ENCODE results near the gene TNFRSF14.

The TNFRSF14 gene

DNA sequence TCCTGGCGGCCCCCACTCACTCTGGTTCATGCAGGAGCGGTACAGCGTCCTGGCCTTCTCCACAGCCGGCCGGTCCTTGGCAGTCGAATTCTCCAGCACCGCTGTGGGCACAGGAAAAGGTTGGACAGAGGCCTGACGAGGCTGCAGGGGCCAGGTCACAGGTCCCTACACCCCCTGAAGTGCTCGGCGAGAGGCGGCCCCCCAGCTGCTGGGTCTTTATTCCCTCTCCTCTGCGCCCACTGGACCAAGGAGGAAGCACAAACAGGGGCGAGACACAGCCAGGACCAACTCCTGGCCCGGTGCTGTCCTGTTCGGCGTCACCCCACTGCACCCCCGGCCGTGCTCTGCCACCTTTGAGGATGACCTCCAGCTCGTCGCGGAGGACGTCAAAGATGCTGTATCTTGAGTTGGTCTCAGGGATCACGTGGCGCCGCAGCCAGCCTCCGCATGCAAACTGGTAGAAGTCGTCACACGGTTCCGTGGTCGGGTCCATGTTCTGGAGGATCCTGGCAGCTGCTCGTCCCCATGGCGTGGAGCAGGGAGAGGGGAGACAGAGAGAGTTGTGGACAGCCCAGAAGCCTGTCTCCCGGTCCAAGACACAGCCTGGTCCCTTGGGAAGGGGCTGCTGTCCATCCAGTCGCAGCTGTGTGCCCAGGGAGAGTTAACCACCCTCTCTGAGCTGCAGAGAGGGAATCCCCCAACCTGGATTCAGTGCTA, 53.3 kb downstream of the TNFRSF14 start:
- H3K4me3 ChIP-seq (ENCODE audit: control insufficient read depth, low read depth, low read length), result no peak overlapping the region
- TF ChIP-seq, protein P1, sequence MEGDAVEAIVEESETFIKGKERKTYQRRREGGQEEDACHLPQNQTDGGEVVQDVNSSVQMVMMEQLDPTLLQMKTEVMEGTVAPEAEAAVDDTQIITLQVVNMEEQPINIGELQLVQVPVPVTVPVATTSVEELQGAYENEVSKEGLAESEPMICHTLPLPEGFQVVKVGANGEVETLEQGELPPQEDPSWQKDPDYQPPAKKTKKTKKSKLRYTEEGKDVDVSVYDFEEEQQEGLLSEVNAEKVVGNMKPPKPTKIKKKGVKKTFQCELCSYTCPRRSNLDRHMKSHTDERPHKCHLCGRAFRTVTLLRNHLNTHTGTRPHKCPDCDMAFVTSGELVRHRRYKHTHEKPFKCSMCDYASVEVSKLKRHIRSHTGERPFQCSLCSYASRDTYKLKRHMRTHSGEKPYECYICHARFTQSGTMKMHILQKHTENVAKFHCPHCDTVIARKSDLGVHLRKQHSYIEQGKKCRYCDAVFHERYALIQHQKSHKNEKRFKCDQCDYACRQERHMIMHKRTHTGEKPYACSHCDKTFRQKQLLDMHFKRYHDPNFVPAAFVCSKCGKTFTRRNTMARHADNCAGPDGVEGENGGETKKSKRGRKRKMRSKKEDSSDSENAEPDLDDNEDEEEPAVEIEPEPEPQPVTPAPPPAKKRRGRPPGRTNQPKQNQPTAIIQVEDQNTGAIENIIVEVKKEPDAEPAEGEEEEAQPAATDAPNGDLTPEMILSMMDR (conservative IDR thresholded peaks at IDR 0.05; ENCODE audit: control insufficient read depth, insufficient read depth, low read depth, low read length), result no peak
- no peak for DNase-seq (ENCODE audit: low read depth)

- DNase-seq (ENCODE audit: low read depth), result no peak
- TF ChIP-seq, protein P1 (conservative IDR thresholded peaks at IDR 0.05; ENCODE audit: control insufficient read depth, insufficient read depth, low read depth, low read length), result no peak
- no peak overlapping the region for H3K4me3 ChIP-seq (ENCODE audit: control insufficient read depth, low read depth, low read length)
Observed at GRCh38 chr1:2610036-2610959, 54.1 kb downstream of the TNFRSF14 start.

DNA sequence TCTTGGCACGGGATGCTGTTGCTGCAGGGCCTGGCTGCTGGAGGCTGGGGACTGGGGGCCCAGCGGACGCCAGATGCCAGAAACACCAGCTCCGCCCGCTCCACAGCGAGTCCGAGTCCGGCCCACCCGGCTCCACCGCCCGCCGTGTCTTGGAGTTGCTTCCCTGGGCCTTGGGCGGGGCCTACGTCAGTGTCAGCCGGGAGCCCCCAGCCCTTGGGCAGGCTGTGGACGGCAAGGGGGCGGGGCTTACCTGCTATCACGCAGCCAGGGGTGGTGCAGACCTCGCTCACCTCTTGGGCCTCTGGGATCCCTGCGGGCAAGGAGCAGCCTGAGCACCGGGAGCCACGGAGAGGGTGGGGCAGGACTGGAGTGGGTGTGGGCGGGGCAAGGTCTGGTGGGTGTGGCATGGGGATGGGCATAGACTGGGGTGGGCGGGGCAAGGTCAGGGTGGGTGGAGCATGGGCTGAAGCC, 54.9 kb downstream of the TNFRSF14 start:
- TF ChIP-seq, protein P1 (conservative IDR thresholded peaks at IDR 0.05; ENCODE audit: control insufficient read depth, insufficient read depth, low read depth, low read length), result no peak
- no peak overlapping the region for H3K4me3 ChIP-seq (ENCODE audit: control insufficient read depth, low read depth, low read length)
- no peak for DNase-seq (ENCODE audit: low read depth)

DNA sequence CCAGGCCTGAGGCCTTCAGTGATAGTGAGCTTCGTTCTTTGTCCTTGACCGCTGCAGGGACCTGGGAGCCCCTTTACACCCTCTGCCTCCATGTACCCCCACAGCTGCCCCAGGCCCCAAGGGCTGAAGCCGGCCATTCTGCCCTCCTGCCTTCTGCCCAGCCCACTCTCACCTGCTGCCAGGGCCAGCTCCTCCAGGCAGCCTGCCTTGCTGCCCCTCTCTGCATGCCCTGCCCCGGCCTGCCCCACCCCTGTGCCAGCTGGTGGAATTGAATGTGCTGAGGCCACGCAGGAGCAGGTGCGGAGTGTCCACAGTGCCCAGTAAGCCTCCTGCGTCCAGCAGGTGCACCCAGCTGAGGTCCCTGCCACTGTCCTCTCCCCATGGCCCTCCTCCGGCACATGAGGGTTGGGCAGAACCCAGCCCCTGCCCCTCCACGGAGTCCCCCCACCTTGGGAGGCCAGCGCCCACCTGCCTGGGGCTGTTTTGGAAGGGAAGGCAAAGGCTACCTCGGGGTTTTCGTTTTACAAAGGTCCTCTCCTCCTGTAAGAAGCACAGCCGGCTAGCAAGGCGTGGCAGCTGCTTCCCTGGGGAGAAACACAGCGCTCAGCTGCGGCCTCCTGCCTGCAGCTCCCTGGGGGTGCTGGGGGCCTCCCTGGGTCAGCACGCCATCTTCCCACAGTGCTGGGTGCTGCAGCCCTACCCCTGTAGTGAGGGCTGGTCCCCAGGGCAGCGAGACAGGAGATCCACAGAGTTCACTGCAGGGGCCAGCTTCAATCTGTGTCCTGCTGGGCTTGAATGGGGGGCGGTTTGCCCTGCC, 55.7 kb downstream of the TNFRSF14 start:
- TF ChIP-seq, protein P1 (conservative IDR thresholded peaks at IDR 0.05; ENCODE audit: control insufficient read depth, insufficient read depth, low read depth, low read length), result no peak
- H3K4me3 ChIP-seq (ENCODE audit: control insufficient read depth, low read depth, low read length), result no peak overlapping the region
- DNase-seq (ENCODE audit: low read depth), result no peak

DNA sequence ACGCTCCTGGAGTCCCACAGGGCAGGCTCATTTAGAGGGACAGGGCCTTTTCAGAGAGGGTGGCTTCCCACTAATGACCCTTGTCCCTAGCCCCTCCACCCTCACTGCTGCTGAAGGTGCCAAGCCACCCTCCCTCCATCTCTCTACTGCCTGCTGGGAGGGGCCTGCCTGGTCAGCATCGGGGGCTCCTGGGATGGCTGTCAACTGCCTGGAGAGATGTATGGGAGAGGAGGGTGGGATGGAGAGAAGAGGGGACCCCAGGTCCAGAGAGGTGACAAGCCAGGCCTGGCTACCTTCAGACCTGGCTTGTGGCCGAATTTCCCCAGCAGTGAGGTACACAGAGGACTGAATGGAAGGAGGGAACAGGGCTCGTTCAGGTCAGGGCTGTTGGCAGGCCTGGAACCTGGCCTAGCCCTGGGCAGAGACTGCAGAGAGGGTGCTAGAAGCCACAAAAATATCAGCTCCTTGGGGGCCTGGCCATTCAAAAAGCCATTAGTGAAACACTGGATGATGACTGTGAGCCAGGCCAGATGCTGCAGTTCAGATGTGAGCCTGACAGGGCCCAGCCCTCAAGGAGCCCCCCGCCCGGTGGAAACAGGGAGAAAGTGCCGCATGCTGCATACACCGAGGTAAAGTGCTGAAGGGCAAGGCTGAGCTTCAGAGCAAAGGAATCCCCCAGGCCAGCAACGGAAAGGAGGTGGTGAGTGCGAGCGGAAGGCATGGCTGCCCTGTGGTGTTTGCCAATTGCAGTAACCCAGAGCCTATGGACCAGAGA, 56.6 kb downstream of the TNFRSF14 start:
- TF ChIP-seq, protein P1 (conservative IDR thresholded peaks at IDR 0.05; ENCODE audit: control insufficient read depth, insufficient read depth, low read depth, low read length), result no peak
- H3K4me3 ChIP-seq (ENCODE audit: control insufficient read depth, low read depth, low read length), result no peak overlapping the region
- DNase-seq (ENCODE audit: low read depth), result no peak

All from fibroblast of mammary gland (primary cell).